Measurements from ENCODE around the gene VAV3. TPM values are rescaled to one million over a fixed set of nuclear protein-coding genes. Genes with fewer than 3 reads are reported as not detected.

VAV3 gene
- total RNA-seq, 1 experiment from 2014 or later, result not detected

DNA sequence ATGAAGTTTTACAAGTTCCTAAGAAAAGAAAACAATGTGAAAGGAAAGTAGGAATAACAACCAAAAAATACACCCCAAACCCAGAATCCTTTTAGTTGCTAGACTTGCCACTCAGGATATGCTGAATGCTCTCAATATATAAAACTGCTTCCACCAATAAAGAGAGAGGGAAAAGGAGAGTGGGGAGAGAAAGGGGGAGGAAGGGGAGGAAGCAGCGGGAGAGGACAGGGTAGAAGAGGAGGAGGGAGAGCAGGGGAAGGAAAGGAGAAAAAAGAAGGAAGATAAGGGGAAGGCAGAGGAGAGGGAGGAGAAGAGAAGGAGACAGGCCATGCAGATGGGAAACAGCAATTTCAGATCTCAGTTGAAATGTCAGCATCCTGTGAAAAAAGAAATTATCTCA is 198.4 kb downstream of the VAV3 start:
- Histone ChIP-seq H3K36me3 (ENCODE audit: control insufficient read depth in 1 of 2, insufficient read depth in 2 of 2, low read length in 2 of 2) (no peaks in the 10 kb centered on the region), H3K4me2 (ENCODE audit: low read length) (no peak overlapping the region), H3K9me3 (ENCODE audit: control insufficient read depth in 1 of 2, insufficient read depth in 1 of 2, low read depth in 1 of 2, low read length in 2 of 2) (no peaks in the 10 kb centered on the region), H3K27me3 (ENCODE audit: insufficient read depth, low read length) (peaks cover 7% of the 10 kb centered on the region; the same call in 1 of the 2 replicates), H2AFZ (ENCODE audit: low read depth, low read length, poor library complexity, severe bottlenecking) (no peak overlapping the region), H3K79me2 (ENCODE audit: insufficient read depth, low read length) (no peaks in the 10 kb centered on the region), H3K9ac (ENCODE audit: low read length) (no peak overlapping the region), H3K9me2 (ENCODE audit: insufficient read depth) (no peaks in the 10 kb centered on the region), H4K20me1 (ENCODE audit: insufficient read depth) (no peaks in the 10 kb centered on the region), H3K4me1 (ENCODE audit: control insufficient read depth in 1 of 2, insufficient read depth in 2 of 2, low read length in 2 of 2) (no peaks in the 10 kb centered on the region), H3K4me3 (replicated peaks in 1 of 2; ENCODE audit: low read depth in 1 of 2, low read length in 2 of 2) (no peak overlapping the region), H3K27ac (ENCODE audit: low read depth, low read length) (no peak overlapping the region)
- TF ChIP-seq POLR2AphosphoS5 (IDR thresholded peaks at IDR 0.05; ENCODE audit: low read depth, low read length) (no peak), TCF7L2 (IDR thresholded peaks at IDR 0.05; ENCODE audit: borderline replicate concordance, extremely low read depth, insufficient read depth, insufficient read length) (no peak), ZBTB33 (IDR thresholded peaks at IDR 0.05; ENCODE audit: extremely low read depth, insufficient replicate concordance, low read length) (no peak), ATF3 (IDR thresholded peaks at IDR 0.05) (no peak), ZFX (IDR thresholded peaks at IDR 0.05) (no peak), ELF1 (IDR thresholded peaks at IDR 0.05; ENCODE audit: borderline replicate concordance, low read depth) (no peak)
- TF ChIP-seq, protein P1, sequence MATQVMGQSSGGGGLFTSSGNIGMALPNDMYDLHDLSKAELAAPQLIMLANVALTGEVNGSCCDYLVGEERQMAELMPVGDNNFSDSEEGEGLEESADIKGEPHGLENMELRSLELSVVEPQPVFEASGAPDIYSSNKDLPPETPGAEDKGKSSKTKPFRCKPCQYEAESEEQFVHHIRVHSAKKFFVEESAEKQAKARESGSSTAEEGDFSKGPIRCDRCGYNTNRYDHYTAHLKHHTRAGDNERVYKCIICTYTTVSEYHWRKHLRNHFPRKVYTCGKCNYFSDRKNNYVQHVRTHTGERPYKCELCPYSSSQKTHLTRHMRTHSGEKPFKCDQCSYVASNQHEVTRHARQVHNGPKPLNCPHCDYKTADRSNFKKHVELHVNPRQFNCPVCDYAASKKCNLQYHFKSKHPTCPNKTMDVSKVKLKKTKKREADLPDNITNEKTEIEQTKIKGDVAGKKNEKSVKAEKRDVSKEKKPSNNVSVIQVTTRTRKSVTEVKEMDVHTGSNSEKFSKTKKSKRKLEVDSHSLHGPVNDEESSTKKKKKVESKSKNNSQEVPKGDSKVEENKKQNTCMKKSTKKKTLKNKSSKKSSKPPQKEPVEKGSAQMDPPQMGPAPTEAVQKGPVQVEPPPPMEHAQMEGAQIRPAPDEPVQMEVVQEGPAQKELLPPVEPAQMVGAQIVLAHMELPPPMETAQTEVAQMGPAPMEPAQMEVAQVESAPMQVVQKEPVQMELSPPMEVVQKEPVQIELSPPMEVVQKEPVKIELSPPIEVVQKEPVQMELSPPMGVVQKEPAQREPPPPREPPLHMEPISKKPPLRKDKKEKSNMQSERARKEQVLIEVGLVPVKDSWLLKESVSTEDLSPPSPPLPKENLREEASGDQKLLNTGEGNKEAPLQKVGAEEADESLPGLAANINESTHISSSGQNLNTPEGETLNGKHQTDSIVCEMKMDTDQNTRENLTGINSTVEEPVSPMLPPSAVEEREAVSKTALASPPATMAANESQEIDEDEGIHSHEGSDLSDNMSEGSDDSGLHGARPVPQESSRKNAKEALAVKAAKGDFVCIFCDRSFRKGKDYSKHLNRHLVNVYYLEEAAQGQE (IDR thresholded peaks at IDR 0.05; ENCODE audit: low read depth), result no peak
- POLR2A ChIA-PET, result no interaction called here
- intact Hi-C loops (cut with micrococcal nuclease), result no loop called here
- no peak for DNase-seq (ENCODE audit: low read depth, low spot score)
- BruUV-seq (replicated peaks), result no TSS peak
- CTCF ChIA-PET, result no interaction called here
- no peak for ATAC-seq
- RAD21 ChIA-PET (ENCODE audit: low non-redundant PET in 1 of 2, low total read pairs in 2 of 2, uncharacterized antibody in 2 of 2, unreplicated experiment in 2 of 2), result no interaction called here
